ENCODE results near the gene COPG2.

The COPG2 gene

GRCh38 chr7:130473876-130474275, 194.7 kb downstream of the COPG2 start:
- H4K20me1 ChIP-seq (ENCODE audit: low read depth, low read length): no peaks in the 10 kb centered on the region
- no peaks in the 10 kb centered on the region for H3K36me3 ChIP-seq (ENCODE audit: low read length)
- no peaks in the 10 kb centered on the region for H3K9me3 ChIP-seq (ENCODE audit: insufficient read depth, low read length)
- peak overlapping the region; percentile 39 for H3K4me2 ChIP-seq (ENCODE audit: low read depth, low read length, poor library complexity, severe bottlenecking)
- no peak overlapping the region for H2AFZ ChIP-seq (ENCODE audit: low read depth, low read length, severe bottlenecking)
- H3K9ac ChIP-seq (ENCODE audit: low read length): no peak overlapping the region
- H3F3A ChIP-seq (ENCODE audit: insufficient read depth): no peaks in the 10 kb centered on the region
- no peaks in the 10 kb centered on the region for H3K9me2 ChIP-seq (replicated peaks; ENCODE audit: insufficient read depth, low read length)
- H3K79me2 ChIP-seq (ENCODE audit: insufficient read depth, low read length): no peaks in the 10 kb centered on the region
- H3K27me3 ChIP-seq (ENCODE audit: low read length): no peaks in the 10 kb centered on the region
- TF ChIP-seq CTCF (IDR thresholded peaks at IDR 0.05; ENCODE audit: insufficient read depth, low read length, poor library complexity, severe bottlenecking) (no peak), EZH2phosphoT487 (conservative IDR thresholded peaks at IDR 0.05; ENCODE audit: low read length) (no peak)
- no peak overlapping the region for H3K4me3 ChIP-seq (ENCODE audit: insufficient read depth, low read length, poor library complexity, severe bottlenecking)
- no peak overlapping the region for H3K27ac ChIP-seq (ENCODE audit: low read depth, low read length)

- Histone ChIP-seq H3K9ac (ENCODE audit: low read length) (no peak overlapping the region), H3K36me3 (ENCODE audit: low read length) (no peaks in the 10 kb centered on the region), H3K4me2 (ENCODE audit: low read depth, low read length, poor library complexity, severe bottlenecking) (peak overlapping the region; percentile 39), H4K20me1 (ENCODE audit: low read depth, low read length) (no peaks in the 10 kb centered on the region), H3K79me2 (ENCODE audit: insufficient read depth, low read length) (no peaks in the 10 kb centered on the region), H3K9me3 (ENCODE audit: insufficient read depth, low read length) (no peaks in the 10 kb centered on the region), H3K27ac (ENCODE audit: low read depth, low read length) (no peak overlapping the region), H3K27me3 (ENCODE audit: low read length) (no peaks in the 10 kb centered on the region), H3F3A (ENCODE audit: insufficient read depth) (no peaks in the 10 kb centered on the region), H2AFZ (ENCODE audit: low read depth, low read length, severe bottlenecking) (peak overlapping the region; percentile 87), H3K9me2 (replicated peaks; ENCODE audit: insufficient read depth, low read length) (no peaks in the 10 kb centered on the region), H3K4me3 (ENCODE audit: insufficient read depth, low read length, poor library complexity, severe bottlenecking) (no peak overlapping the region)
- TF ChIP-seq CTCF (IDR thresholded peaks at IDR 0.05; ENCODE audit: insufficient read depth, low read length, poor library complexity, severe bottlenecking) (no peak), EZH2phosphoT487 (conservative IDR thresholded peaks at IDR 0.05; ENCODE audit: low read length) (no peak)
These were observed 195.3 kb downstream of the COPG2 start for GRCh38 chr7:130473289-130473688.

- H3K9ac ChIP-seq (ENCODE audit: low read length): no peak overlapping the region
- no peak overlapping the region for H3K27ac ChIP-seq (ENCODE audit: low read depth, low read length)
- no peak overlapping the region for H3K4me3 ChIP-seq (ENCODE audit: insufficient read depth, low read length, poor library complexity, severe bottlenecking)
- H3K4me2 ChIP-seq (ENCODE audit: low read depth, low read length, poor library complexity, severe bottlenecking): no peak overlapping the region
- H2AFZ ChIP-seq (ENCODE audit: low read depth, low read length, severe bottlenecking): no peak overlapping the region
- no peaks in the 10 kb centered on the region for H3K9me2 ChIP-seq (replicated peaks; ENCODE audit: insufficient read depth, low read length)
- no peaks in the 10 kb centered on the region for H3F3A ChIP-seq (ENCODE audit: insufficient read depth)
- no peaks in the 10 kb centered on the region for H4K20me1 ChIP-seq (ENCODE audit: low read depth, low read length)
- no peaks in the 10 kb centered on the region for H3K79me2 ChIP-seq (ENCODE audit: insufficient read depth, low read length)
- no peaks in the 10 kb centered on the region for H3K27me3 ChIP-seq (ENCODE audit: low read length)
- H3K36me3 ChIP-seq (ENCODE audit: low read length): no peaks in the 10 kb centered on the region
- H3K9me3 ChIP-seq (ENCODE audit: insufficient read depth, low read length): no peaks in the 10 kb centered on the region
- no peak for TF ChIP-seq EZH2phosphoT487 (conservative IDR thresholded peaks at IDR 0.05; ENCODE audit: low read length)
- TF ChIP-seq CTCF (IDR thresholded peaks at IDR 0.05; ENCODE audit: insufficient read depth, low read length, poor library complexity, severe bottlenecking): no peak
These were observed 196.6 kb downstream of the COPG2 start for GRCh38 chr7:130471974-130472373.
